Posterior cingulate gyrus (tissue), 11 donors: ENCODE data around the gene PLPP4.
"Not testable (repeated sequence)": the region's sequence is repeated elsewhere in the genome, so short reads cannot be mapped to it uniquely, and the experiment has no call there.

ENCODE experiments used
- DNase-seq, 10 donors: peaks; one replicate each; pipeline versions ENCODE4 v3.0.0 to v3.0.0-alpha.2; 2020 to 2021; ENCODE audit warnings: mixed read lengths in 3 of 10
- intact Hi-C: fragments of 100-400 bp; cut with DNase I; formaldehyde crosslinking; loops from one replicate; pipeline ENCODE4 v1.15.1; 2023

The PLPP4 gene

DNA sequence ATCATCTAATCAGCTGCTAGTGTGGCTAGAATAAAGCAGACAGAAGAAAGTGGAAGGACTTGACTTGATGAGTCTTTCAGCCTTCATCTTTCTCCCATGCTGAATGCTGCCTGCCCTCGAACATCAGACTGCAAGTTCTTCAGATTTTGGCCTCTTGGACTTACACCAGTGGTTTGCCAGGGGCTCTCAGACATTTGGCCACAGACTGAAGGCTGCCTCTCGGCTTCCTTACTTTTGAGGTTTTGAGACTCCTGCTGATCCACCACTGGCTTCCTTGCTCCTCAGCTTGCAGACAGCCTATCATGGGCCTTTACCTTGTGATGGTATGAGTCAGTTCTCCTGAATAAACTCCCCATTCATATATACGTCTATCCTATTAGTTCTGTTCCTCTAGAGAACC lies 26.0 kb downstream of the PLPP4 start:
- intact Hi-C loops = no loop called here
- DNase-seq = no peak

- intact Hi-C loops = no loop called here
- DNase-seq = no peak
These were observed 26.7 kb downstream of the PLPP4 start for GRCh38 chr10:120483651-120484301.

GRCh38 chr10:120485946-120486345 lies 28.9 kb downstream of the PLPP4 start:
- intact Hi-C loops = no loop called here
- DNase-seq = no peak

- intact Hi-C loops = no loop called here
- no peak for DNase-seq
These were observed 29.7 kb downstream of the PLPP4 start for GRCh38 chr10:120486671-120487205.

DNA sequence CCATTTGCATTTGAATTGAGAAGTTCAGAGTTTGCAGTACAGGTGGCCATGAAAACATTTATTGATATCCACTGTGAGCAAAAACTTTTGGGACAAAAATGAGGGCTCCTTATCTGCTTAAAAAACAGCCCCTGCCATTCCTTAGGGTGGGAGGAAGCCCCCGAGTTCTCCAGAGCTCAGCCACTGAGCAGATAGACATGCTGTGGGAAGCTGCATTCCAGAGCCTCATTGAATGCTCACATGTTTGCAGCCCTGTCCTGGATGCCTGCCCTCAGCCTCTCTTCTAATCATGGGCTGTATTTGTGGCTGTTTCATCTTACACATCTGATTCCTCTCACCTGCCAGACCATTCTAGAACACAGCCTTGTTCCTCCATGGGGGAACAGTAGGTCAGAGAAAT lies 33.3 kb downstream of the PLPP4 start:
- intact Hi-C loops = no loop called here
- DNase-seq = no peak

DNA sequence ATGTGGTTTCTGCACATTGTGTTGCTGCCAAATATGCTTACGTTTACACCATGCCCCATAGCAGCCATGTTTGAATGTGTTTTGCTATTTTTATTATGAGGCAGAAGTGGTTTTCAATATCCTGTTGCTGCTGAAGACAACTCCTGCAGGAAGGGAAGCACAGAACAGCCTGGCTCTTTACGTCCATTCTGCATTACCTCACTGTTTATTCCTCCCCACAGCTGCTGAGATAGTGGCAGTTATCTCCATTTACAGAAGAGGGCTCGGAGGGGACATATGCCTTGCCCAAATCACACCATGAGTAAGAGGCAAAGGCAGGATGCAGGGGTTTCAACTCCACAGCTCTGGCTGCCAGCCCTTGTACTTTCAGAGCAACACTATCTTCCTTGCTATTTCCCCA lies 35.3 kb downstream of the PLPP4 start:
- intact Hi-C loops = no loop called here
- DNase-seq = no peak

GRCh38 chr10:120493411-120494312 lies 36.6 kb downstream of the PLPP4 start:
- intact Hi-C loops = no loop called here
- no peak for DNase-seq

DNA sequence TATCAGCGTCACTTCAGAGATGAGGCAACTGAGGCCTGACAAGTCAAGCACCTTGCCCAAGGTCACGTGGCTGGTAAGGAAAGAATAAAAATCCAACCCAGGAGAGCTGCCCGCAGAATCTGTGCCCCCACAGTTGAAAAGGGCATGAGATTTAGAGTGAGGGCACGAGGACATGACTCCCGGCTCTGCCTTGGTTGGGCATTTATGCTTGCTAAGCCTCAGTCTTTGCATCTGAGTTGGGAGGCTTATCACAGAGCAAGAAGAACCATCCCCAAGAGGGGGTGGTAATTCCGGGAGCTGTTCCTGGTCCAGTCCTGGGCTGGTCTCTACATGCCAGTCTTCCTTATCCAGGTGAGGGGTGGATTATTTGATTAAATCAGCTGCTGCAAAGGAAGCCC lies 37.3 kb downstream of the PLPP4 start:
- no peak for DNase-seq
- intact Hi-C loops = no loop called here

DNA sequence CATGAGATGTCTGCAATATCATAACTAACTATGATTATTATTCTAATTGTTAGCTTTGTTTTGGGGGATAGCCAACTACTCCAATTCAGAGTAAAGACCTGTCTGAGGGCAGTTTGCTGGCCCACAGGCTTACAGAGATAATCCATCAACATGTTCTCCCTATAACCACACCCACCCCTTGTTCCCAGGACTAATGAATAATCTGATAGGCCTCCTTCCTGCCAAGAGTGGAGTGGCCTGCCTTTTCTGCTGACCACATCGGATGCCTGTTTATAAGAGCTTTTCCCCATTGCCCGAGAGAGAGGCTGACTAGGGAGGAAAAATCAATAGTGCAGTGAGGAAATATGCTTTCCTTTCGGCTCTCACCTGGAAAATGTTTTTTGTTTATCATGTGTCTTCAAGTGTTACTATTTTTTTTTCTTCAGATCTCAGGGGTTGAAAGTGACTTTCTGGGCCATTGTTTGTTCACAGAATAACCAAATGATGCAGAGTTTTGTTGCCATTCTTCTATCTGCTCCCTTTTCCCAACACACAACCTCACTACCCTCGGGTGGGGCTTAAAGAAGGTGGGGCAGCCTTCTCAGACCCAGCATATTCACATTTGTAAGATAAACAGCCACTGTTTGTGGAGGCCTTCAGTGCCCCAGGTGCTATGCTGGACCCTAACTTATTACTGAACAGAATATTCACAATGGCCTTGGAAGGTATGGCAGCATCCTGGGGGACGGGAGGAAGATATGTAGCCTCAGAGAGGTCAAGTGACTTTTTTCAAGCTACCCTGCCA lies 38.4 kb downstream of the PLPP4 start:
- DNase-seq = no peak
- intact Hi-C loops = no loop called here

DNA sequence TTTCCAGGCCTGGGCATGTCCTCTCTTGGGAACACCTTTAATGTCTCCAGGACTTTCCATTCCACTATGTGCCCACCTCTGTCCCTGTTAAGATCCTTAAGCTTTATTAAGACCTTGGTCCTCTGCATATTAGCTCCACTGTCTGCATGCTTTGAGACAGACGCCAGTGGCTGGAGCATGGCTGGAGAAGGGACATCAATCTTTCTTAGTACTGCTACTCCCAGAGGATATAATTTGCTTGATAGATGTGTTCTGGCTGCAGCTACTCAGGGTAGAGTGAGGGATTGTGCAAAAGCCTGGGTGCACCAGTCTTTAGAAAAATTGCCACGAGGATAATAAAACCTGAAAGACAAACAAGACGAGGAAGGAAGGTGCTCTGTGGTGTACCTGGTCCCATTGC lies 42.9 kb downstream of the PLPP4 start:
- intact Hi-C loops = no loop called here
- no peak for DNase-seq

DNA sequence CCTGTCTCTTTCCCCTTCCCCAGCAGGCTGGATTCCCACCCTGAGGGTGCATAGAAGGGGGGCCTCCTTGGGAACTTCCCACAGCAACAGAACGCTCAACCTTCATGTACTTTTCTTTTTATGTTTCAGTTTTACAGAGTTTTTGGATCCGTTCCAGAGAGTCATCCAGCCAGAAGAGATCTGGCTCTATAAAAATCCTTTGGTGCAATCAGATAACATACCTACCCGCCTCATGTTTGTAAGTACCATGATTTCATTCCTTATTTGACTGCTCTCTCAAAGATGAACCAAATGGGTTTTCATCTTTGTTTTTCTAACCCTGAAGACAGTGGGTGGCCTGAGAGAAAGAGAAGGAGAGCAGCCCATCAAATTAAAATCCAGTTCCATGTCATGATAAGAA lies 46.7 kb downstream of the PLPP4 start:
- DNase-seq = no peak
- intact Hi-C loops = no loop called here

DNA sequence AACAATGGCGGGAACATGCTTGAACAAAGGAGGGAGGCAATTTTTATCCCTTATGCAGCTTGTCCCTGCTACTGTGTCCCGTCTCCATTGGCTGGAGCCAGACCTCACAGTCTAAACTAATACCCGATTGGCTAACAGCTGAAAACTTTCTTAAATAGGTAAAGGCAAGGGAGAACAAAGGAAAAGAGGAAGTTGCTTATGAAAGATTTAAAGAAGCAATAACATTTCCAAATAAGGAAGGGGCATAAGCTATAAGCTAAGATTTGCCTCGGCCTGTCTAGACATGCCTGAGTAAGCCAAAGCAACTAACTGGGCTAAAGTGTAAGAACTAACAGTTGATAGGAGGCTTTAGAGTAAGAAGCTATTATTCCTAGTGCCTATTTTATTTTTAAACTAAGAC lies 47.2 kb downstream of the PLPP4 start:
- intact Hi-C loops = not testable (repeated sequence)

DNA sequence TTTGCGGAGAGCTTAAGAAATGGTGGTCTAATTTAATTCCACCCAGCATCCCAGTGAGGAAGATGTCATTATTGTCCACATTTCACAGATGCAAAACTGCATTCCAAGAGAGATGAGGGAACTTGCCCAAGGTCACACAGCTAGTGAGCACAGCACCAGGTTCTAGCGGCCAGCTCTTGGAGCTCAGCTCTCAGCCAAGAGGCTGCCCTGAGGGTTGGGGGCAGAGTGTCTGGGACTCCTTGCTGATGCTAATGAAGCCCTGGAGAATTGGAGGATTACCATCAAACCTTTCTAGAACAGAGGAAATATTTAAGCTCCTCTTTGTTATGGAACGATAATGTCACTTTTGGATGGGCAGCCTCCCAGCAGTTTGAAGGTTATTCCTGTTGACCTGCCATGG lies 48.0 kb downstream of the PLPP4 start:
- intact Hi-C loops = no loop called here
- no peak for DNase-seq

More for the DNA sequence above, 47.2 kb downstream of the PLPP4 start:
- not testable (repeated sequence) for DNase-seq

DNA sequence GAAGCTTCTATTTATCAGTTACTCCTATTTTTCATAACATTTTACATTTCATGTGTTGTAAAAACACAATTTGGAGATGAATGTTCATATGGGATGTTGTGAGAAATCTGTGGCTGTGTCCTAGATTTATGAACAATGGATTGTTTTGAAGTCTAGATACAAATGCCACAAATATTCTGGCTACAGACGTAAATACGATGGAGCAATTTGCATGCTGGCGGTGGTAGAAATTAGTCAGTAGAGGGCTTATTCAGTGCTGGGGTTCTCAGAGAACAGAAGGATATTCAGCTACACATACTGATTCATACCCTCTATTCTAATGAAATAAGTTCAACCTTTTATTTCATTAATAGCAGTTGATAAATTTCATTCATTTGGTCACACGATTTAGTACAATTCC lies 48.8 kb downstream of the PLPP4 start:
- intact Hi-C loops = no loop called here
- DNase-seq = no peak

DNA sequence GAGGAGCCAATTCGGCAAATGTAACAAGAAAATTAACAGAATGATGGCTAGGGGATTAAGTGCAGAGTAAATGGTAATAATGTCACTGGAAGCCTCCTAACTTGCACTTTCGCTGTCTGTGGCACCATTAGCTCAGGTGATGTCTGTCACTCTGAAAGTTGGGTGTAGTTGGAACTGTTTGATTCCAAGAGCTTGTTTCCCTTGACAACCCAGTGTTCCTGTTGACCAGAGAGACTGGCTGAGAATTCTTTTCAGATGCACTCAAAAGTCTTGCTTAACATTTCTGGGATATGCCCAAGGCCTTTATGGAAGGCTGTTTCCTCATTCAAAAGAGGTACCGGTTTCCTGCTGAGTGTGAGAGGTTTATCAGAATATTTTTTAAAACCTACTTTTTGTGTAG lies 49.6 kb downstream of the PLPP4 start:
- no peak for DNase-seq
- intact Hi-C loops = no loop called here

- intact Hi-C loops = no loop called here
- no peak for DNase-seq
These were observed 50.1 kb downstream of the PLPP4 start for GRCh38 chr10:120507175-120507574.

GRCh38 chr10:120507651-120508050 lies 50.6 kb downstream of the PLPP4 start:
- DNase-seq = no peak
- intact Hi-C loops = no loop called here

DNA sequence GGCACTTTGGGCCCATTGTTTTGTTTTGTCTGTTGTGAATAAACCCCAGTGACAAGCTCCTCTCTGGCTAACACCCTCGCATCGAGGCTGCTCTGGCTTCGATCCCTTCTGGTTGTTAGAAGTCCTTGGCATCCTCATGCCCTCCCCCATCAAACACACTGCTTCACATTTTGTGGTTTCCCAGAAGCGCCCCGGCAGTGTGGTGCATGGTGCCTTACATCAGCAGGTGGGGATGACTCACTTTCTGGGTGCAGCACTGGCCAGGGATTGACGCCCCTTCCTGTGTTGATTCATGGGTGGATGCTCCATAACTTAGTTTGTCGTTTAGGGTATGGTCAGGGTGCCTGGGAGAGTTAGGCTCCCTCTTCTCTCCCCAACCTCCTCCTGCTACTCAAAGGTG lies 51.4 kb downstream of the PLPP4 start:
- peak in 2 of 10 donors; percentile 8 to 57 for DNase-seq
- intact Hi-C loops = no loop called here

DNA sequence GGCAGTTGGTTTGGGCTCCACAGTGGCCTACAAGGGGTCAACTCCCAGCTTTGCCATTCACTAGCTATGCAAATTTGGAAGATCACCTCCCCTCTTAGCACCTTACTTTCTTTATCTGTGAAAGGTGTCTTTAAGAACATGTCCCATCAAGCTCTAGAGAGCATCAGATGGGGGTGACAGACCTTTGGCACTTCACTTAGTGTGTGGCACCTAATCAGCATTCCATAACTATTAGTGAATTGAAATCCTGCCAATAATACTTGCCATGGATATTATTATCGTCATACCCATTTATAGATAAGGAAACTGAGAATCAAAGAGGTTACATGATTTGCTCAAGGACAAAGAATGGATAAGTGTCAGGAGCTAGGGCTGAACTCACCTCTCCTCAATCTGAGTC lies 51.9 kb downstream of the PLPP4 start:
- no peak for DNase-seq
- intact Hi-C loops = no loop called here

GRCh38 chr10:120511165-120511564 lies 54.1 kb downstream of the PLPP4 start:
- intact Hi-C loops = no loop called here
- no peak for DNase-seq

DNA sequence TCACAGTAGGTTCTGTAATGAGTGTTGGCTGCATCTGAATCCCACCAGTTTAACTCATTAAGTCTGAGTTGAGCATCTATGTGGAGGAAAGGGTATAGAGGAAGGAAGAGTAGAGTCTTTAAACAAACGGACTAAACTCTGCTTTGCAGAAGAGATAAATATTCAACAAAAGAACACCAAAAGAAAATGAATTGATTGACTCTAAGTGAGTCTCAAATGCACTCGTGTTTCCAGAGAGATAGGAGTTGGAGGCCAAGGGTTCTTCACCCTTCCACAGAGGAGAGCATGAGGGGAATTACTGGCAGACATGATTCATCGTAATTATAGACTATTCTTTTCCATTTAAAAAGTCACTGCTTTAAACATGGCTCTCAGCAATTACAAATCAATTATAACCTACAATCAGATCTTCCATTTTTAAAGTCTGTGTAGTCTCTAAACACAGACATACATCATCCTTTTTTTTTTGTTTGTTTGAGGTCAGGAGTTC lies 56.3 kb downstream of the PLPP4 start:
- DNase-seq = no peak
- intact Hi-C loops = no loop called here
